Adrenal gland (tissue), 12 donors: ENCODE results near the gene NUMA1. TPM values are rescaled to one million over a fixed set of nuclear protein-coding genes. Genes with fewer than 3 reads are reported as not detected.

Experiments used
- DNase-seq, 7 donors: peaks; one replicate each; pipeline ENCODE4 v3.0.0-alpha.2; 2019 to 2020
- H3K27ac ChIP-seq, 5 donors: fragments of 200-600 bp; sonication (generic) in 4 of 5; 1 replicate in 3 of 5; 2 replicates in 2 of 5; pipeline versions ENCODE4 v1.5.1 to v1.8.0; 2016 to 2020; ENCODE audit warnings: mild to moderate bottlenecking in 1 of 5
- H3K27me3 ChIP-seq: fragments of 200-600 bp; 2 replicates; pipeline ENCODE4 v1.8.0; 2021
- H3K36me3 ChIP-seq, 2 donors: fragments of 200-600 bp; replicated peaks in 1 of 2; 1 replicate in 1 of 2; 2 replicates in 1 of 2; pipeline versions ENCODE4 v1.5.1 to v1.8.0; 2018 to 2022
- H3K4me1 ChIP-seq, 2 donors: fragments of 200-600 bp; replicated peaks in 1 of 2; 1 replicate in 1 of 2; 2 replicates in 1 of 2; pipeline versions ENCODE4 v1.5.1 to v1.8.0; 2018 to 2021
- H3K4me3 ChIP-seq, 4 donors: fragments of 200-600 bp; sonication (generic) in 3 of 4; one replicate each; pipeline ENCODE4 v1.5.1; 2016 to 2018
- H3K9me3 ChIP-seq, 3 donors: fragments of 200-600 bp; sonication (generic) in 1 of 3; replicated peaks in 1 of 3; 1 replicate in 2 of 3; 2 replicates in 1 of 3; pipeline versions ENCODE4 v1.5.1 to v1.8.0; 2016 to 2021
- CTCF ChIP-seq, 6 experiments: fragments of 450-650 bp in 4 of 6; fragments of 200-600 bp in 2 of 6; sonication (generic) in 1 of 6; IDR thresholded peaks; 1 replicate in 5 of 6; 2 replicates in 1 of 6; pipeline versions ENCODE4 v1.5.1 to v1.8.0; 2016 to 2021; ENCODE audit warnings: antibody characterized with exemption in 6 of 6, mild to moderate bottlenecking in 2 of 6, moderate library complexity in 1 of 6
- POLR2A ChIP-seq, 2 donors: fragments of 450-650 bp; IDR thresholded peaks; one replicate each; pipeline ENCODE4 v1.6.1; 2017; ENCODE audit warnings: antibody characterized with exemption in 2 of 2, mild to moderate bottlenecking in 2 of 2, moderate library complexity in 1 of 2
- WGBS, 4 donors: extraction: QIAGEN DNeasy Blood & Tissue Kit in 2 of 4; methylation state at CpG; one replicate each; pipeline versions ENCODE4 v1.1.5 to v1.1.7; 2013 to 2017; 5-methylcytosine and 5-hydroxymethylcytosine counted together
- intact Hi-C, 2 donors: fragments of 100-400 bp; cut with DNase I; formaldehyde crosslinking; loops; one replicate each; pipeline versions ENCODE4 v1.14.1 to v1.15.0; 2022 to 2023
- microRNA-seq, 3 donors: library from miRNA; unstranded; fragments of <30 nt; microRNA quantifications; one replicate each; pipeline ENCODE4, GENCODE V29; 2017 to 2020
- polyA plus RNA-seq, 3 donors: library from polyadenylated mRNA; stranded (reverse); fragments of 200-250 nt in 2 of 3; fragments of 350-450 nt in 1 of 3; fragmentation: Illumina TruSeq in 1 of 3; extraction: RNeasy Lipid Tissue Mini Kit (QIAGEN cat#74804) in 1 of 3; gene quantifications; one replicate each; pipeline ENCODE4 v1.2.3, GENCODE V29; 2013 to 2014
- small RNA-seq, 2 donors: library from RNA; depleted of rRNA; stranded (forward); fragments of <200 nt; gene quantifications; one replicate each; pipeline ENCODE3, GENCODE V24; 2016
- total RNA-seq, 9 donors: library from RNA; depleted of rRNA in 4 of 9; stranded (reverse); fragments of >200 nt in 4 of 9; fragments of 120-200 nt in 1 of 9; fragmentation: NEBNext Ultra II Directional in 1 of 9; extraction: Animal tissue kit (Norgen Biotek cat#: 25700) in 1 of 9; gene quantifications; one replicate each; pipeline versions ENCODE4 v1.1.0 to v1.2.4, GENCODE V29; 2013 to 2023
- donor health status: healthy with polysubstance abuse.
- donor health status: Bipolar disorder and iron deficiency.
- donor health status: DM: yes; HTN: yes; CAD: no.
- donor health status: DM: no; HTN: no; CAD: no.
- donor health status: DM: no; HTN: no; CAD: no.
- donor health status: DM: yes; HTN: yes; CAD: no.

NUMA1 gene
- total and polyA plus RNA-seq, 12 donors = 86.7 to 677 (median 274) TPM

GRCh38 chr11:71962428-71963038 lies 117.8 kb downstream of the NUMA1 start:
- H3K27me3 ChIP-seq = no peaks in the 10 kb centered on the region
- TF ChIP-seq CTCF (IDR thresholded peaks at IDR 0.05) (no peak), POLR2A (IDR thresholded peaks at IDR 0.05) (no peak)
- peak overlapping the region in 1 of 4 donors; percentile 10 for H3K4me3 ChIP-seq
- 19 to 38% (median 34%) methylated on average over 2 of the region's 2 CpGs for WGBS, 4 donors
- no peaks in the 10 kb centered on the region for H3K36me3 ChIP-seq
- no peaks in the 10 kb centered on the region for H3K9me3 ChIP-seq
- peaks cover 0 to 13% of the 10 kb centered on the region in 2 donors for H3K4me1 ChIP-seq
- peak overlapping the region in 2 of 5 donors; percentile 67 to 72 for H3K27ac ChIP-seq
- no peak for DNase-seq
- intact Hi-C loops = no loop called here

- Histone ChIP-seq H3K4me1 (no peaks in the 10 kb centered on the region), H3K27ac (no peak overlapping the region), H3K4me3 (no peak overlapping the region), H3K9me3 (no peaks in the 10 kb centered on the region), H3K27me3 (no peaks in the 10 kb centered on the region), H3K36me3 (no peaks in the 10 kb centered on the region)
- TF ChIP-seq POLR2A (IDR thresholded peaks at IDR 0.05) (no peak), CTCF (IDR thresholded peaks at IDR 0.05) (no peak)
- intact Hi-C loops = no loop called here
- WGBS, 4 donors = 23 to 51% (median 31%) methylated on average over 3 of the region's 3 CpGs
- no peak for DNase-seq
Measured at GRCh38 chr11:71955898-71956456, 124.4 kb downstream of the NUMA1 start.

Small RNA genes within 50 kb of the gene (microRNA-seq; reads per million reads assigned to microRNA genes)
- gene MIR3165 = 0 to 0.28 (median 0) reads per million in 3 donors

Small RNA genes within 50 kb of the gene (small RNA-seq; reads per million reads assigned to genes)
- gene MIR3165 (0 reads per million in 2 donors), gene RNU6-72P (0 reads per million in 2 donors)

Other genes with a start within 250 kb of the NUMA1 start
- not detected for gene DEFB108B, start 247.3 kb downstream of the NUMA1 start, total RNA-seq
- not detected for gene DEFB108B, start 247.3 kb downstream of the NUMA1 start, polyA plus RNA-seq
- not detected for gene DEFB131B, start 202.1 kb downstream of the NUMA1 start, total RNA-seq
- gene DEFB131B, start 202.1 kb downstream of the NUMA1 start, polyA plus RNA-seq = not detected
- 10 to 100 TPM in 1 of 9 donors, 1 to 10 TPM in 8; 3.9 to 11.1 (median 6.2) TPM for gene XNDC1N, start 151.9 kb downstream of the NUMA1 start, total RNA-seq
- 1 to 10 TPM; 2.2 to 8.0 (median 3.4) TPM for gene XNDC1N, start 151.9 kb downstream of the NUMA1 start, polyA plus RNA-seq
- 10 to 100 TPM; 26.7 to 49.3 (median 31.3) TPM for gene RNF121, start 151.5 kb downstream of the NUMA1 start, total RNA-seq
- 10 to 100 TPM; 13.3 to 34.7 (median 21.0) TPM for gene RNF121, start 151.5 kb downstream of the NUMA1 start, polyA plus RNA-seq
- gene IL18BP, start 81.6 kb downstream of the NUMA1 start, total RNA-seq = 10 to 100 TPM in 4 of 9 donors, 1 to 10 TPM in 5; 3.2 to 41.2 (median 9.0) TPM
- gene IL18BP, start 81.6 kb downstream of the NUMA1 start, polyA plus RNA-seq = 10 to 100 TPM; 17.3 to 25.4 (median 19.2) TPM
- gene LRRC51, start 308 bp upstream of the NUMA1 start, total RNA-seq = 10 to 100 TPM in 5 of 9 donors, 1 to 10 TPM in 4; 2.4 to 15.4 (median 10.9) TPM
- 10 to 100 TPM in 2 of 3 donors, 1 to 10 TPM in 1; 5.3 to 15.7 (median 10.4) TPM for gene LRRC51, start 308 bp upstream of the NUMA1 start, polyA plus RNA-seq
- 100 to 1,000 TPM; 107 to 297 (median 145) TPM for gene LAMTOR1, start 22.8 kb upstream of the NUMA1 start, total RNA-seq
- gene LAMTOR1, start 22.8 kb upstream of the NUMA1 start, polyA plus RNA-seq = 100 to 1,000 TPM in 1 of 3 donors, 10 to 100 TPM in 2; 86.1 to 140 (median 89.1) TPM
- not detected for gene TOMT, start 25.4 kb upstream of the NUMA1 start, total RNA-seq
- gene TOMT, start 25.4 kb upstream of the NUMA1 start, polyA plus RNA-seq = not detected
- gene ANAPC15, start 32.2 kb upstream of the NUMA1 start, total RNA-seq = 10 to 100 TPM; 15.3 to 47.7 (median 34.5) TPM
- gene ANAPC15, start 32.2 kb upstream of the NUMA1 start, polyA plus RNA-seq = 10 to 100 TPM; 62.7 to 80.0 (median 77.1) TPM
- under 1 TPM in 2 of 9 donors, not detected in 7; 0.88 to 0.96 TPM for gene FOLR3, start 55.2 kb upstream of the NUMA1 start, total RNA-seq
- under 1 TPM in 2 of 3 donors, not detected in 1; 0.13 to 0.95 TPM for gene FOLR3, start 55.2 kb upstream of the NUMA1 start, polyA plus RNA-seq
- gene FOLR1, start 111.6 kb upstream of the NUMA1 start, total RNA-seq = 1 to 10 TPM in 6 of 9 donors, under 1 TPM in 3; 0.78 to 7.2 (median 1.4) TPM
- 1 to 10 TPM in 1 of 3 donors, under 1 TPM in 2; 0.57 to 2.5 (median 0.80) TPM for gene FOLR1, start 111.6 kb upstream of the NUMA1 start, polyA plus RNA-seq
- 100 to 1,000 TPM in 2 of 9 donors, 10 to 100 TPM in 6, 1 to 10 TPM in 1; 6.9 to 221 (median 77.1) TPM for gene FOLR2, start 136.3 kb upstream of the NUMA1 start, total RNA-seq
- 10 to 100 TPM; 14.6 to 35.2 (median 27.2) TPM for gene FOLR2, start 136.3 kb upstream of the NUMA1 start, polyA plus RNA-seq
- 100 to 1,000 TPM in 5 of 9 donors, 10 to 100 TPM in 4; 66.5 to 238 (median 106) TPM for gene INPPL1, start 144.2 kb upstream of the NUMA1 start, total RNA-seq
- 100 to 1,000 TPM in 2 of 3 donors, 10 to 100 TPM in 1; 45.3 to 395 (median 130) TPM for gene INPPL1, start 144.2 kb upstream of the NUMA1 start, polyA plus RNA-seq
- 10 to 100 TPM in 3 of 9 donors, 1 to 10 TPM in 1, under 1 TPM in 2, not detected in 3; 0.32 to 26.6 (median 9.0) TPM for gene PHOX2A, start 163.6 kb upstream of the NUMA1 start, total RNA-seq
- gene PHOX2A, start 163.6 kb upstream of the NUMA1 start, polyA plus RNA-seq = 10 to 100 TPM in 2 of 3 donors, 1 to 10 TPM in 1; 7.1 to 68.9 (median 19.2) TPM